ENCODE results near the gene CAND2.
"Not testable (repeated sequence)": the region's sequence is repeated elsewhere in the genome, so short reads cannot be mapped to it uniquely, and the experiment has no call there.

- not testable (repeated sequence) for TF ChIP-seq CTCF (IDR thresholded peaks at IDR 0.05; ENCODE audit: insufficient read depth, low read length, poor library complexity, severe bottlenecking); EZH2phosphoT487 (conservative IDR thresholded peaks at IDR 0.05; ENCODE audit: low read length)
Observed at GRCh38 chr3:12878758-12879157, 82.3 kb downstream of the CAND2 start.

Data from SU-DHL-6 (cell line).